Astrocyte (in vitro differentiated cells and primary cell): ENCODE results near the gene BNIP2. TPM values are rescaled to one million over a fixed set of nuclear protein-coding genes. Genes with fewer than 3 reads are reported as not detected.
"Not testable (repeated sequence)": the region's sequence is repeated elsewhere in the genome, so short reads cannot be mapped to it uniquely, and the experiment has no call there.

ENCODE experiments used
- DNase-seq: peaks from one replicate; pipeline ENCODE4 v3.0.0-alpha.2; 2010; ENCODE audit warnings: low read depth
- FAIRE-seq: peaks from 2 replicates; lab custom pipeline; 2011; peaks lifted over from hg19 to GRCh38; lab: Jason Lieb, UNC
- H2AFZ ChIP-seq: 2 replicates; pipeline ENCODE4 v1.6.0; 2012; ENCODE audit warnings: low read depth, low read length, inconsistent platforms
- H3K27ac ChIP-seq: 2 replicates; pipeline ENCODE4 v1.5.1; 2011; ENCODE audit warnings: low read depth, low read length, inconsistent platforms
- H3K27me3 ChIP-seq: 2 replicates; pipeline ENCODE4 v1.6.0; 2011; ENCODE audit warnings: low read length, inconsistent platforms; ENCODE audit not compliant: insufficient read depth
- H3K36me3 ChIP-seq: 2 replicates; pipeline ENCODE4 v1.5.1; 2011; ENCODE audit warnings: low read length, inconsistent platforms; ENCODE audit not compliant: insufficient read depth
- H3K4me1 ChIP-seq: 2 replicates; pipeline ENCODE4 v1.5.1; 2011; ENCODE audit warnings: low read length, inconsistent platforms; ENCODE audit not compliant: insufficient read depth
- H3K4me2 ChIP-seq: 2 replicates; pipeline ENCODE4 v1.6.0; 2012; ENCODE audit warnings: low read length, inconsistent platforms
- H3K4me3 ChIP-seq: 2 replicates; pipeline ENCODE4 v1.5.1; 2011; ENCODE audit warnings: low read depth, mild to moderate bottlenecking, low read length, inconsistent platforms; ENCODE audit not compliant: insufficient read depth
- H3K79me2 ChIP-seq: 2 replicates; pipeline ENCODE4 v1.6.0; 2012; ENCODE audit warnings: mild to moderate bottlenecking, low read length, inconsistent platforms; ENCODE audit not compliant: insufficient read depth
- H3K9ac ChIP-seq: 2 replicates; pipeline ENCODE4 v1.6.0; 2012; ENCODE audit warnings: mild to moderate bottlenecking, low read length, inconsistent platforms
- H3K9me3 ChIP-seq: 2 replicates; pipeline ENCODE4 v1.5.1; 2012; ENCODE audit warnings: low read depth, mild to moderate bottlenecking, low read length, inconsistent platforms; ENCODE audit not compliant: insufficient read depth
- H4K20me1 ChIP-seq: 2 replicates; pipeline ENCODE4 v1.6.0; 2012; ENCODE audit warnings: low read length, inconsistent platforms; ENCODE audit not compliant: insufficient read depth
- H3K27ac Mint-ChIP-seq: one replicate; pipeline ENCODE4 v1.8.0; 2021; ENCODE audit warnings: mild to moderate bottlenecking, mixed read lengths; ENCODE audit not compliant: unreplicated experiment
- H3K27me3 Mint-ChIP-seq: one replicate; pipeline ENCODE4 v1.8.0; 2021; ENCODE audit warnings: low read depth, mixed read lengths; ENCODE audit not compliant: unreplicated experiment
- H3K36me3 Mint-ChIP-seq: one replicate; pipeline ENCODE4 v1.8.0; 2021; ENCODE audit warnings: low read depth, mixed read lengths; ENCODE audit not compliant: unreplicated experiment
- H3K4me1 Mint-ChIP-seq: one replicate; pipeline ENCODE4 v1.8.0; 2021; ENCODE audit warnings: low read depth, mixed read lengths; ENCODE audit not compliant: unreplicated experiment
- H3K4me3 Mint-ChIP-seq: one replicate; pipeline ENCODE4 v1.8.0; 2021; ENCODE audit warnings: mild to moderate bottlenecking, moderate library complexity, mixed read lengths; ENCODE audit not compliant: unreplicated experiment
- H3K9me3 Mint-ChIP-seq: one replicate; pipeline ENCODE4 v1.8.0; 2021; ENCODE audit warnings: mild to moderate bottlenecking, mixed read lengths; ENCODE audit not compliant: unreplicated experiment
- CTCF ChIP-seq: IDR thresholded peaks from 2 replicates; pipeline ENCODE4 v1.5.1; 2011; ENCODE audit warnings: low read depth, mild to moderate bottlenecking, inconsistent platforms, low read length, moderate library complexity; ENCODE audit not compliant: insufficient read depth
- EZH2 ChIP-seq: IDR thresholded peaks from 2 replicates; pipeline ENCODE4 v1.6.1; 2012; ENCODE audit warnings: mild to moderate bottlenecking, low read length, inconsistent platforms; ENCODE audit not compliant: insufficient read depth
- total RNA-seq: library from RNA; stranded (reverse); gene quantifications from 2 replicates; pipeline ENCODE4 v1.2.1, GENCODE V29; 2021

Gene BNIP2
- total RNA-seq, 1 donor from 2014 or later, result 73.1 TPM

DNA sequence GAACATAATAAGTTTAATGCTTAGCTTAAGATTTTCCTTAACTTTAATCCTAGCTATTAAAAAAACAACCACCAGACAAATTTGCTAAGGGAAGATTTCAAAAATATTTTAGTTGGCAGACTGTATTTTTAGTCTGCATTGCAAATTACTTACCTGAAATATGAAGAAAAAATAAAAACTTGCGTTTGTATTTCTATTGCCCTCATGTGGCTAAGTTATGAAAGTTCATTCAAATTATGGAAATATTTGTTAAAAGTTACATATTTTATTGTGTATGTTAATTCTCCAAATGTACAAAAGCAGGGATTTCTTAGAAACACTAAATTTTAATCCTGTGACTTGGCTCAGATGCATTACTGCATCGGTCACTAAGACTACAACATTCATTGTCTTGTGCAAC lies 46.8 kb downstream of the BNIP2 start:
- no peak for FAIRE-seq

DNA sequence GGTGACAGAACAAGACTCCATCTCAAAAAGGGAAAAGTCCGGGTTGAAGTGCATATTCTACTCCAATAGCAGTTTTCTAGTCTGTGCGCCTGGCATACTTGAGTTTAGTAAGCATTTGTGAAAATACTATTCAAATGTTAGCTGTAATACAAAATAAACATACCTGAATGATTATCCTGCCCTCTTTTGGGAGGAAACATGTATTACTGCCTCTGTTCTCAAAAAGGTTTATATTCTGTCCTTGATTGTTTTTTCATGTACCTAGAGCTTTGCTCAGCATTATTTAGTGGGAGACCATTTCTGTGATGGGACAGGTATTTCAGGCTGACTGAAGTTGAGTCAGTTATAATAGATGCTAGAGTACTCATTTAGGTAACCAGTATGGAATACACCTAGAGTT lies 51.6 kb downstream of the BNIP2 start:
- not testable (repeated sequence) for H3K4me3 Mint-ChIP-seq, H3K79me2 ChIP-seq, H3K4me1 ChIP-seq, DNase-seq, H2AFZ ChIP-seq, H3K9ac ChIP-seq, H3K9me3 ChIP-seq, H3K27ac Mint-ChIP-seq, H3K27me3 Mint-ChIP-seq, H4K20me1 ChIP-seq, H3K4me1 Mint-ChIP-seq, H3K9me3 Mint-ChIP-seq, H3K27ac ChIP-seq, H3K4me3 ChIP-seq, H3K27me3 ChIP-seq, H3K4me2 ChIP-seq, H3K36me3 Mint-ChIP-seq
- FAIRE-seq, result peak; percentile 87
- H3K36me3 ChIP-seq, result peaks cover 15% of the 10 kb centered on the region

More for the DNA sequence above, 46.8 kb downstream of the BNIP2 start:
- H3K9ac ChIP-seq, result no peak overlapping the region
- H3K9me3 Mint-ChIP-seq, result no peaks in the 10 kb centered on the region
- no peak overlapping the region for H3K4me3 ChIP-seq
- peaks cover 35% of the 10 kb centered on the region for H3K36me3 ChIP-seq
- H3K27me3 ChIP-seq, result no peaks in the 10 kb centered on the region
- H2AFZ ChIP-seq, result no peak overlapping the region
- no peak overlapping the region for H3K27ac Mint-ChIP-seq
- no peak for DNase-seq
- H3K9me3 ChIP-seq, result no peaks in the 10 kb centered on the region
- no peak overlapping the region for H3K27ac ChIP-seq
- H3K79me2 ChIP-seq, result peaks cover 8% of the 10 kb centered on the region
- no peak overlapping the region for H3K4me2 ChIP-seq
- peaks cover 9% of the 10 kb centered on the region for H3K4me1 Mint-ChIP-seq
- H3K36me3 Mint-ChIP-seq, result no peaks in the 10 kb centered on the region
- no peaks in the 10 kb centered on the region for H3K27me3 Mint-ChIP-seq
- TF ChIP-seq EZH2, result no peak
- peak; percentile 13 for TF ChIP-seq CTCF
- H3K4me1 ChIP-seq, result no peaks in the 10 kb centered on the region
- no peak overlapping the region for H3K4me3 Mint-ChIP-seq
- peaks cover 10% of the 10 kb centered on the region for H4K20me1 ChIP-seq

DNA sequence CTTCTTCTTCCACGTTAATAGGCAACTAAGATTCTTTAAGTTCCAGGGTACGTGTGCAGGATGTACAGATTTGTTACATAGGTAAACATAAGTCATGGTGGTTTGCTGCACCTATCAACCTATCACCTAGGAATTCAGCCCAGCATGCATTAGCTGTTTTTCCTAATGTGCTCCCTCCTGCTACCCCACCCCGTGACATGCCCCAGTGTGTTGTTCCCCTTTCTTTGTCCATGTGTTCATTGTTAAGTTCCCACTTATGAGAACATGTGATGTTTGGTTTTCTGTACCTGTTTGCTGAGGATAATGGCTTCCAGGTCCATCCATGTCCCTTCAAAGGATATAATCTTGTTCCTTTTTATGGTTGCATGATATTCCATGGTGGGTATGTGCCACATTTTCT lies 52.9 kb downstream of the BNIP2 start:
- no peak for FAIRE-seq
- DNase-seq, result no peak

More for the DNA sequence above, 52.9 kb downstream of the BNIP2 start:
- Histone ChIP-seq H3K79me2 (no peaks in the 10 kb centered on the region), H3K4me3 (no peak overlapping the region), H3K4me2 (no peak overlapping the region), H3K4me1 (no peaks in the 10 kb centered on the region), H4K20me1 (no peaks in the 10 kb centered on the region), H3K36me3 (peaks cover 8% of the 10 kb centered on the region), H3K9me3 (no peaks in the 10 kb centered on the region), H2AFZ (no peak overlapping the region), H3K9ac (no peak overlapping the region), H3K27me3 (no peaks in the 10 kb centered on the region), H3K27ac (no peak overlapping the region)
- no peaks in the 10 kb centered on the region for H3K9me3 Mint-ChIP-seq
- H3K4me3 Mint-ChIP-seq, result no peak overlapping the region
- no peaks in the 10 kb centered on the region for H3K36me3 Mint-ChIP-seq
- H3K27ac Mint-ChIP-seq, result no peak overlapping the region
- no peaks in the 10 kb centered on the region for H3K4me1 Mint-ChIP-seq
- TF ChIP-seq EZH2 (no peak), CTCF (no peak)
- no peaks in the 10 kb centered on the region for H3K27me3 Mint-ChIP-seq
